GM12801 (cell line): ENCODE results near the gene PAH.

ENCODE experiments used
- CTCF ChIP-seq: IDR thresholded peaks from one replicate; pipeline ENCODE4 v1.5.1; 2011; ENCODE audit warnings: control low read depth; ENCODE audit not compliant: insufficient read length; ENCODE audit errors: extremely low read depth

PAH gene

GRCh38 chr12:102873077-102873476, 44.0 kb downstream of the PAH start:
- TF ChIP-seq CTCF, result no peak

GRCh38 chr12:102871014-102871413, 46.0 kb downstream of the PAH start:
- no peak for TF ChIP-seq CTCF

GRCh38 chr12:102869571-102869970, 47.5 kb downstream of the PAH start:
- TF ChIP-seq CTCF, result no peak

- no peak for TF ChIP-seq CTCF
Measured at GRCh38 chr12:102865821-102866615, 51.0 kb downstream of the PAH start.

GRCh38 chr12:102862486-102862885, 54.6 kb downstream of the PAH start:
- no peak for TF ChIP-seq CTCF

GRCh38 chr12:102851246-102851645, 65.8 kb downstream of the PAH start:
- TF ChIP-seq CTCF, result no peak

GRCh38 chr12:102849722-102850447, 67.2 kb downstream of the PAH start:
- no peak for TF ChIP-seq CTCF
